ENCODE data around the gene SQSTM1.

Gene SQSTM1

GRCh38 chr5:179874136-179874535 is 53.4 kb downstream of the SQSTM1 start:
- DNase-seq (ENCODE audit: low read depth) = no peak

GRCh38 chr5:179874536-179875292 is 54.0 kb downstream of the SQSTM1 start:
- DNase-seq (ENCODE audit: low read depth) = no peak

- no peak for DNase-seq (ENCODE audit: low read depth)
These were observed 55.3 kb downstream of the SQSTM1 start for GRCh38 chr5:179875741-179876609.

- no peak for DNase-seq (ENCODE audit: low read depth)
These were observed 55.9 kb downstream of the SQSTM1 start for GRCh38 chr5:179876610-179876952.

GRCh38 chr5:179878222-179879002 is 57.7 kb downstream of the SQSTM1 start:
- DNase-seq (ENCODE audit: low read depth) = no peak

- DNase-seq (ENCODE audit: low read depth) = no peak
These were observed 58.4 kb downstream of the SQSTM1 start for GRCh38 chr5:179879003-179879689.

GRCh38 chr5:179879690-179880010 is 58.9 kb downstream of the SQSTM1 start:
- DNase-seq (ENCODE audit: low read depth) = no peak

GRCh38 chr5:179880066-179880650 is 59.5 kb downstream of the SQSTM1 start:
- DNase-seq (ENCODE audit: low read depth) = no peak

GRCh38 chr5:179880848-179881590 is 60.3 kb downstream of the SQSTM1 start:
- DNase-seq (ENCODE audit: low read depth) = no peak

- no peak for DNase-seq (ENCODE audit: low read depth)
These were observed 61.6 kb downstream of the SQSTM1 start for GRCh38 chr5:179882338-179882737.

GRCh38 chr5:179883163-179883562 is 62.5 kb downstream of the SQSTM1 start:
- DNase-seq (ENCODE audit: low read depth) = no peak

GRCh38 chr5:179885491-179886090 is 64.9 kb downstream of the SQSTM1 start:
- DNase-seq (ENCODE audit: low read depth) = no peak

GRCh38 chr5:179886190-179886911 is 65.6 kb downstream of the SQSTM1 start:
- no peak for DNase-seq (ENCODE audit: low read depth)

- DNase-seq (ENCODE audit: low read depth) = no peak
These were observed 66.4 kb downstream of the SQSTM1 start for GRCh38 chr5:179887095-179887494.

All from stimulated activated CD8-positive, alpha-beta memory T cell treated with anti-CD3 and anti-CD28 coated beads, Interleukin-15, amount 100 ng/mL, for 1 hour (primary cell).